Mesendoderm (in vitro differentiated cells): ENCODE measurements around the gene KIF2C.
A peak's percentile ranks its signal among the peaks of the same experiment; 100 is the strongest.

Experiments used
- DNase-seq: peaks from one replicate; pipeline ENCODE4 v3.0.0; 2013
- H2AK5ac ChIP-seq: 2 replicates; pipeline ENCODE4 v1.6.1; 2013; ENCODE audit warnings: low read length, inconsistent platforms
- H2BK120ac ChIP-seq: 2 replicates; pipeline ENCODE4 v1.6.1; 2013; ENCODE audit warnings: low read depth, mild to moderate bottlenecking, low read length, moderate library complexity, mixed read lengths
- H2BK15ac ChIP-seq: replicated peaks from 2 replicates; pipeline ENCODE4 v1.6.1; 2013; ENCODE audit warnings: low read depth, mild to moderate bottlenecking, moderate library complexity
- H2BK5ac ChIP-seq: 2 replicates; pipeline ENCODE4 v1.6.1; 2013; ENCODE audit warnings: low read length, inconsistent platforms
- H3K18ac ChIP-seq: 2 replicates; pipeline ENCODE4 v1.6.1; 2013; ENCODE audit warnings: mild to moderate bottlenecking, low read length, mixed read lengths
- H3K23ac ChIP-seq: one replicate; pipeline ENCODE4 v1.6.1; 2013; ENCODE audit warnings: low read length
- H3K27ac ChIP-seq: 2 replicates; pipeline ENCODE4 v1.5.1; 2013; ENCODE audit warnings: low read depth, mild to moderate bottlenecking, inconsistent platforms, low read length, moderate library complexity
- H3K27me3 ChIP-seq: 2 replicates; pipeline ENCODE4 v1.6.1; 2013; ENCODE audit warnings: low read length, control low read depth, mild to moderate bottlenecking, inconsistent platforms; ENCODE audit not compliant: insufficient read depth, poor library complexity
- H3K36me3 ChIP-seq: 2 replicates; pipeline ENCODE4 v1.6.1; 2013; ENCODE audit warnings: low read length, inconsistent platforms; ENCODE audit not compliant: control insufficient read depth, insufficient read depth
- H3K4ac ChIP-seq: one replicate; pipeline ENCODE4 v1.6.1; 2013; ENCODE audit warnings: low read depth, mild to moderate bottlenecking, low read length, moderate library complexity
- H3K4me1 ChIP-seq: 2 replicates; pipeline ENCODE4 v1.6.1; 2013; ENCODE audit warnings: low read depth, low read length, inconsistent platforms; ENCODE audit not compliant: control insufficient read depth
- H3K4me2 ChIP-seq: 2 replicates; pipeline ENCODE4 v1.6.1; 2013; ENCODE audit warnings: low read length
- H3K4me3 ChIP-seq: 2 replicates; pipeline ENCODE4 v1.5.1; 2013; ENCODE audit warnings: mild to moderate bottlenecking, low read length
- H3K56ac ChIP-seq: one replicate; pipeline ENCODE4 v1.6.1; 2013; ENCODE audit warnings: low read length
- H3K79me1 ChIP-seq: 2 replicates; pipeline ENCODE4 v1.6.1; 2013; ENCODE audit warnings: low read length, inconsistent platforms
- H3K79me2 ChIP-seq: 2 replicates; pipeline ENCODE4 v1.6.1; 2013; ENCODE audit warnings: mild to moderate bottlenecking, low read length; ENCODE audit not compliant: control insufficient read depth, insufficient read depth
- H3K9ac ChIP-seq: 2 replicates; pipeline ENCODE4 v1.6.1; 2013; ENCODE audit warnings: low read length, inconsistent platforms
- H4K5ac ChIP-seq: one replicate; pipeline ENCODE4 v1.6.1; 2013; ENCODE audit warnings: low read length
- H4K8ac ChIP-seq: one replicate; pipeline ENCODE4 v1.6.1; 2013; ENCODE audit warnings: low read depth, mild to moderate bottlenecking, control low read depth, low read length, moderate library complexity
- WGBS: extraction: QIAGEN DNeasy Blood & Tissue Kit; methylation state at CpG from one replicate; pipeline ENCODE4 v1.1.7; 2013; ENCODE audit warnings: low lambda C conversion rate, missing lambda C conversion rate; ENCODE audit not compliant: insufficient coverage; ENCODE audit errors: extremely low coverage; 5-methylcytosine and 5-hydroxymethylcytosine counted together

Gene KIF2C

DNA sequence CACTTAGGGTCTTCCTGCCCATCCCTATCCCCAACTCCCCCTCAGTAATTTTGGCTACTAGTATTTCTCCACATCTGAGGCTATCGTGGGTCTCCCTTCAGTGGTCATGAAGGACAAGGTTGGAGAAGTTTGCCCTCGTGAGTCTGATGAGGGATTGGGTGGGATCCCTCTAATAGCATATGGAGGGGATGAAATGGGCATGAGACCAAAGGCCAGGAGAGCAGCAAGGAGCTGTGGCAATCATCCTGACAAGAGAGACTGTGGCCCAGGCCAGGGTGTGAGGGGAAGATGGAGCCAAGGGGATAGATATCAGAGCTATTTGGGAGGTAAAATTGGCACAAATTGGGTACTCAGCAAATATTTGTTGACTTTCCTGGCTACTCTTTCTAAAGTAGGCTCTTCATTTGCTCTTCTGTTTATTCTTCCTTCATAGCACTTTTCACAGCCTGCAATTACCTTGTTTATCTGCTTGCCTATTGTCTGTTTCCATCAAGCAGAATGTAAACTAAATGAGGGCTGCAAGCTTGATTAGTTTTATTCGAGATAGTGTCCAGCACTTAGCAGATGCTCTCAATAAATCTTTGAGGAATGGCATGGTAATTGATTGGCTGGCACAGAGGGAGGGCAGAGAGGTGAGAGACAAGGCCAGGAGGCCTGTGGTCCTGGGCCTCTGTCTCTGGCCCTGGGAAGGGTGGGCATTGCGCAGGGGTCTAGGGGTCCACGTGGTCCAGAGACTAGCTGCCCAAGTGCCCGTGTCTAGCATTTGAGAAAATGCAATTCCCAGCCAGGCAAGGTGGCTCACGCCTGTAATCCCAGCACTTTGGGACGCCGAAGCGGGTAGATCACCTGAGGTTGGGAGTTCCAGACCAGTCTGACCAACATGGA is 59.1 kb downstream of the KIF2C start:
- H3K4me2 ChIP-seq, result no peak overlapping the region
- H3K56ac ChIP-seq, result peak overlapping the region; percentile 78
- H3K27ac ChIP-seq, result peak overlapping the region; percentile 58
- peak overlapping the region; percentile 46 for H2AK5ac ChIP-seq
- peak overlapping the region; percentile 29 for H4K5ac ChIP-seq
- H3K23ac ChIP-seq, result no peak overlapping the region
- H3K9ac ChIP-seq, result no peak overlapping the region
- no peak overlapping the region for H3K4me3 ChIP-seq
- no peaks in the 10 kb centered on the region for H3K27me3 ChIP-seq
- H3K4me1 ChIP-seq, result peaks cover 5% of the 10 kb centered on the region
- H3K18ac ChIP-seq, result peak overlapping the region; percentile 6
- no peaks in the 10 kb centered on the region for H3K79me2 ChIP-seq
- peaks cover 7% of the 10 kb centered on the region for H3K79me1 ChIP-seq
- H2BK15ac ChIP-seq, result no peak overlapping the region
- no peaks in the 10 kb centered on the region for H3K36me3 ChIP-seq
- DNase-seq, result peak; percentile 63
- no peak overlapping the region for H3K4ac ChIP-seq
- no peak overlapping the region for H2BK120ac ChIP-seq
- H4K8ac ChIP-seq, result no peak overlapping the region
- no peak overlapping the region for H2BK5ac ChIP-seq
- WGBS, result no CpG with 5 or more reads among the region's 10 CpGs

DNA sequence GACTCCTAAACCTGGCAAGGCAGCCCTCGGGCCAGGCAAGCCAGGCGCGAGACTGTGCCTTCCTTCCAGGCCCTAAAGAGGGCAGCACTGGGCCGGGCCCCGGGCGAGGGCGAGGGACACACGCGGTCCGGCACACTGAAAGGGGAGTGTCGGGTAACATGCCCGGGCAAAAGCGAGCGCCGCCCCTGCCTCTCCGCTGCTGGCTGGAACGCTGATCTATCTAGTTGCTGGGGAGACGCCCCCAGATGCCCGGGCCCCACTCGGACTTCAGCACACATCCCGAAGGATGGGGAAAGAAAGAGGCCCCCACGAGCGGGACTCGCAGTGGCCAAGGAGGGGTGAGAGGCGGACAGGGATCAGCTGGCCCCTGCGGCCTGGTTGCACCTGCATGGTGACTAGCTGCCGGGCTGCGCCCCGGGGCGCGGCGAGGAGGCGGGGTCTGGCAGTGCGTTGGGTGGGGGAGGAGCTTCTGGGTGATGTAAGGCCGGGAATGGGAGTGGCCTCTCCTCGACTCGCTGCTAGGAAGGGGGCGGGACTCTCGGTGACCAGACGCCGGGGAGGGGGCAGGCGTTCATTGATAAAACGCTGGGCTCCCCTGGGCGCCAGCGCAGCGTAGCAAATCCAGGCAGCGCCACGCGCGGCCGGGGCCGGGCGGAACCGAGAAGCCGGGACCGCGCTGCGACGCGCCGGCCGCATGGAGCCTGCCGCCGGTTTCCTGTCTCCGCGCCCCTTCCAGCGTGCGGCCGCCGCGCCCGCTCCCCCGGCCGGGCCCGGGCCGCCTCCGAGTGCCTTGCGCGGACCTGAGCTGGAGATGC is 60.3 kb downstream of the KIF2C start, which contains the start of gene PLK3:
PLK3 (plus strand) TSS at position 608 of the 815 bp plus-strand sequence; CDS start at position 695, 87 bp downstream.
- Histone ChIP-seq H3K4me1 (peaks cover 5% of the 10 kb centered on the region), H4K5ac (no peak within 1 kb of the TSS)

DNA sequence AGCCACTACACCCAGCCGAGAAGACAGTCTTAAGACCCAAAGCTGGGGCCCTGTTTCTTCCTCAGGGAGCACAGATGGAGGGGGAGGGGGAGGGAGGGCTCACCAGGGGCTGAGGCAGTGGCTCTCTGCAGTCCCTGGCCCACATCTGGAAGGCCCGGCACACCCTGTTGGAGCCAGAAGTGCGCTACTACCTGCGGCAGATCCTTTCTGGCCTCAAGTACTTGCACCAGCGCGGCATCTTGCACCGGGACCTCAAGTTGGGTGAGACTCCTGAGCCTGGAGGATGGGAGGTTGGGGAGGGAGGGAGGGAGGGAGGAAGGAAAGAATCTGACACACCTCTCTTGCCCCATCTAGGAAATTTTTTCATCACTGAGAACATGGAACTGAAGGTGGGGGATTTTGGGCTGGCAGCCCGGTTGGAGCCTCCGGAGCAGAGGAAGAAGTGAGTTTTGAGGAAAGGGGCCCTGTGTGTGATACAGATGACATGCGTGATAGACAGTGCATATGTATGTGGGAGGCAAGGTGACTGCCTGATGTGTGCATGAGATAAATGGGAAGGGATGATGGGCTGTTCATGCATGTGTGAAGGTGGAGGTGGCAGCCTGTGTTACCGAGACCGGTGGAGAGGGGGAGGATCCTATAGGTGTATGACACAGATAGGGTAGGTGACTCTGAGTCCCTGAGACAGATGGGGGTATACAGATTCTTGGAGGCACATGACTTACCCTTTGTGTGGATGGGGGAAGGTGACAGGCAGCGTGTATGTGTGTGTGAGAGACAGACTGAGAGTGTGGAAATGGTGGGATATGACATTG is 62.1 kb downstream of the KIF2C start:
- Histone ChIP-seq H3K79me1 (peaks cover 7% of the 10 kb centered on the region), H3K4ac (no peak overlapping the region), H3K36me3 (no peaks in the 10 kb centered on the region), H3K27me3 (no peaks in the 10 kb centered on the region), H3K27ac (no peak overlapping the region), H4K5ac (no peak overlapping the region), H3K4me1 (peaks cover 6% of the 10 kb centered on the region), H3K79me2 (no peaks in the 10 kb centered on the region), H3K23ac (no peak overlapping the region), H3K4me2 (no peak overlapping the region), H3K4me3 (no peak overlapping the region), H2BK15ac (no peak overlapping the region), H3K56ac (peak overlapping the region; percentile 67), H3K18ac (no peak overlapping the region), H4K8ac (no peak overlapping the region), H2BK5ac (no peak overlapping the region), H2AK5ac (no peak overlapping the region), H3K9ac (peak overlapping the region; percentile 50), H2BK120ac (no peak overlapping the region)
- DNase-seq, result no peak
- WGBS, result no CpG with 5 or more reads among the region's 13 CpGs

More for the DNA sequence above, 60.3 kb downstream of the KIF2C start, which contains the start of gene PLK3:
- H3K23ac ChIP-seq, result peak within 1 kb of the TSS; percentile 98
- H3K56ac ChIP-seq, result peak within 1 kb of the TSS; percentile 94
- peak within 1 kb of the TSS; percentile 84 for H3K4ac ChIP-seq
- peak within 1 kb of the TSS; percentile 72 for H3K18ac ChIP-seq
- H3K79me2 ChIP-seq, result no peaks in the 10 kb centered on the region
- peak within 1 kb of the TSS; percentile 86 for H3K9ac ChIP-seq
- peak within 1 kb of the TSS; percentile 73 for H3K4me3 ChIP-seq
- no peaks in the 10 kb centered on the region for H3K27me3 ChIP-seq
- H3K4me2 ChIP-seq, result peak within 1 kb of the TSS; percentile 90
- peak within 1 kb of the TSS; percentile 15 for H2BK120ac ChIP-seq
- WGBS, result no CpG with 5 or more reads among the region's 79 CpGs
- H3K79me1 ChIP-seq, result peaks cover 7% of the 10 kb centered on the region
- H3K36me3 ChIP-seq, result no peaks in the 10 kb centered on the region
- H2BK5ac ChIP-seq, result peak within 1 kb of the TSS; percentile 71
- no peak within 1 kb of the TSS for H2BK15ac ChIP-seq
- H3K27ac ChIP-seq, result peak within 1 kb of the TSS; percentile 85
- peak; percentile 99 for DNase-seq
- H4K8ac ChIP-seq, result no peak within 1 kb of the TSS
- H2AK5ac ChIP-seq, result no peak within 1 kb of the TSS

DNA sequence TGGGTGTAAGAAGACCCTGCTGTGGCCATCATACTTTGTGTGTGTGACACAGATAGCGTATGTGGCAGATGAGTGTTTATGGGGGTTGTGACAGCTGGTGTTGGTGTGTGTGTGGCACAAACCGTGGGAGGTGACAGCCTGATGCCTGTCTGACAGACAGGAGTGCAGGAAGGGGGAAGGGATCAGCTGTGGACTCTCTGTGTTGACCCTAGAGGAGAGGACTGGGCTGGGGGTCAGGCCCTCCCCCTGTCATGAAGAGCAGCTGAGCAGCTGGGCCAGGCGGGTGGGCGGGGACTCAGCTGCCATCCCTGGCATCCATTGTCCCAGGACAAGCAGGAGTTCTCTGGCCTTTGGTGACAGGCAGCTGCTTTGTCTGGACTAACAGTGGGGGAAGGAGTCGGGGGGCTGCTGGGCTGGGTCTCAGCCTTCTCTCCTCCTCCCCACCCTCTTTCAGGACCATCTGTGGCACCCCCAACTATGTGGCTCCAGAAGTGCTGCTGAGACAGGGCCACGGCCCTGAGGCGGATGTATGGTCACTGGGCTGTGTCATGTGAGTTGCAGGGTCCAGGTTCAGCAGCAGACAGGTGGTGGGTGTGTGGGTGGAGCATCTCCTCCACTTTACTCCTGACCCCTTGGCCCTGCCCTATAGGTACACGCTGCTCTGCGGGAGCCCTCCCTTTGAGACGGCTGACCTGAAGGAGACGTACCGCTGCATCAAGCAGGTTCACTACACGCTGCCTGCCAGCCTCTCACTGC is 62.8 kb downstream of the KIF2C start:
- no peak overlapping the region for H2BK120ac ChIP-seq
- no peak for DNase-seq
- peaks cover 7% of the 10 kb centered on the region for H3K79me1 ChIP-seq
- no peak overlapping the region for H3K4me3 ChIP-seq
- no peaks in the 10 kb centered on the region for H3K79me2 ChIP-seq
- no peak overlapping the region for H2BK15ac ChIP-seq
- H3K9ac ChIP-seq, result no peak overlapping the region
- no CpG with 5 or more reads among the region's 13 CpGs for whole genome bisulfite sequencing
- no peak overlapping the region for H3K4me2 ChIP-seq
- no peaks in the 10 kb centered on the region for H3K36me3 ChIP-seq
- peaks cover 11% of the 10 kb centered on the region for H3K4me1 ChIP-seq
- no peak overlapping the region for H3K27ac ChIP-seq
- H3K23ac ChIP-seq, result no peak overlapping the region
- no peak overlapping the region for H4K8ac ChIP-seq
- no peak overlapping the region for H3K4ac ChIP-seq
- no peaks in the 10 kb centered on the region for H3K27me3 ChIP-seq
- H4K5ac ChIP-seq, result no peak overlapping the region
- H2AK5ac ChIP-seq, result no peak overlapping the region
- peak overlapping the region; percentile 5 for H3K56ac ChIP-seq
- H2BK5ac ChIP-seq, result no peak overlapping the region
- no peak overlapping the region for H3K18ac ChIP-seq

DNA sequence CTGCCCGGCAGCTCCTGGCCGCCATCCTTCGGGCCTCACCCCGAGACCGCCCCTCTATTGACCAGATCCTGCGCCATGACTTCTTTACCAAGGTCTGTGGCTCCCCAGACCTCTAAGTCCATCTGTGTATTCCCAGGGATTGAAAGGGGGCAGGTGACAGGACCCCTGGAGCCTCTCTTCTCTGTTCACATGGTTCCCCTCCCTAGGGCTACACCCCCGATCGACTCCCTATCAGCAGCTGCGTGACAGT is 63.4 kb downstream of the KIF2C start:
- no peak overlapping the region for H3K4ac ChIP-seq
- H3K4me2 ChIP-seq, result no peak overlapping the region
- H3K4me3 ChIP-seq, result no peak overlapping the region
- peaks cover 7% of the 10 kb centered on the region for H3K79me1 ChIP-seq
- WGBS, result no CpG with 5 or more reads among the region's 9 CpGs
- H4K8ac ChIP-seq, result no peak overlapping the region
- H2BK15ac ChIP-seq, result no peak overlapping the region
- H4K5ac ChIP-seq, result no peak overlapping the region
- peaks cover 15% of the 10 kb centered on the region for H3K4me1 ChIP-seq
- no peak overlapping the region for H3K23ac ChIP-seq
- no peaks in the 10 kb centered on the region for H3K27me3 ChIP-seq
- no peak overlapping the region for H3K56ac ChIP-seq
- no peak overlapping the region for H3K9ac ChIP-seq
- no peak for DNase-seq
- no peak overlapping the region for H3K27ac ChIP-seq
- no peaks in the 10 kb centered on the region for H3K36me3 ChIP-seq
- H2AK5ac ChIP-seq, result no peak overlapping the region
- H3K79me2 ChIP-seq, result no peaks in the 10 kb centered on the region
- H3K18ac ChIP-seq, result no peak overlapping the region
- no peak overlapping the region for H2BK120ac ChIP-seq
- H2BK5ac ChIP-seq, result no peak overlapping the region
